GM12874 (cell line): Measurements from ENCODE around the gene METRN.

Experiments used
- TF ChIP-seq, protein P1 (sequence below): IDR thresholded peaks from 2 replicates; pipeline ENCODE4 v1.5.1; 2011; ENCODE audit warnings: low read depth, mild to moderate bottlenecking, control low read depth, low read length, moderate library complexity; ENCODE audit not compliant: insufficient read depth

The METRN gene

GRCh38 chr16:689175-689897 lies 25.6 kb upstream of the METRN start:
- TF ChIP-seq, protein P1, sequence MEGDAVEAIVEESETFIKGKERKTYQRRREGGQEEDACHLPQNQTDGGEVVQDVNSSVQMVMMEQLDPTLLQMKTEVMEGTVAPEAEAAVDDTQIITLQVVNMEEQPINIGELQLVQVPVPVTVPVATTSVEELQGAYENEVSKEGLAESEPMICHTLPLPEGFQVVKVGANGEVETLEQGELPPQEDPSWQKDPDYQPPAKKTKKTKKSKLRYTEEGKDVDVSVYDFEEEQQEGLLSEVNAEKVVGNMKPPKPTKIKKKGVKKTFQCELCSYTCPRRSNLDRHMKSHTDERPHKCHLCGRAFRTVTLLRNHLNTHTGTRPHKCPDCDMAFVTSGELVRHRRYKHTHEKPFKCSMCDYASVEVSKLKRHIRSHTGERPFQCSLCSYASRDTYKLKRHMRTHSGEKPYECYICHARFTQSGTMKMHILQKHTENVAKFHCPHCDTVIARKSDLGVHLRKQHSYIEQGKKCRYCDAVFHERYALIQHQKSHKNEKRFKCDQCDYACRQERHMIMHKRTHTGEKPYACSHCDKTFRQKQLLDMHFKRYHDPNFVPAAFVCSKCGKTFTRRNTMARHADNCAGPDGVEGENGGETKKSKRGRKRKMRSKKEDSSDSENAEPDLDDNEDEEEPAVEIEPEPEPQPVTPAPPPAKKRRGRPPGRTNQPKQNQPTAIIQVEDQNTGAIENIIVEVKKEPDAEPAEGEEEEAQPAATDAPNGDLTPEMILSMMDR = no peak

GRCh38 chr16:692356-693108 lies 22.4 kb upstream of the METRN start:
- TF ChIP-seq, protein P1 = no peak

DNA sequence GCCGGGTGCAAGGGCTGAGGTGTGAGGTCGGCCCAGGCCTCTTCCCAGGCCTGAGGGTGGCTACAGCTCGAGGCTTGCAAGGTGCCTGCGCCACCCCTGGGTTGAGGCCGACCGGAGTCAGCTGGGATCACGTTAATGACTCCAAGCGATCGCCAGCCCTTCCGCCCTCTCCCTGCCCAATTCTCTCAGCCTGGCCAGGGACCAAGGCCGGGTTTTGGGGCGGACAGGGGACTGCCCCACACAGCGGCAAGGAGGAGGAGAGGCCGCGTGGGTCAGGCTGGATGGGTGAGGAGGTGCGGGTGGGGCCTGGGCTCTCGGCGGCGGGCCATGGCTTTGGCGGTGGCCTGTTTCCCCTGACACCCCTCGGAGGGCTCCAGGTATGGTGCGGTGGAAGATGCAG lies 21.6 kb upstream of the METRN start:
- TF ChIP-seq, protein P1 = no peak

DNA sequence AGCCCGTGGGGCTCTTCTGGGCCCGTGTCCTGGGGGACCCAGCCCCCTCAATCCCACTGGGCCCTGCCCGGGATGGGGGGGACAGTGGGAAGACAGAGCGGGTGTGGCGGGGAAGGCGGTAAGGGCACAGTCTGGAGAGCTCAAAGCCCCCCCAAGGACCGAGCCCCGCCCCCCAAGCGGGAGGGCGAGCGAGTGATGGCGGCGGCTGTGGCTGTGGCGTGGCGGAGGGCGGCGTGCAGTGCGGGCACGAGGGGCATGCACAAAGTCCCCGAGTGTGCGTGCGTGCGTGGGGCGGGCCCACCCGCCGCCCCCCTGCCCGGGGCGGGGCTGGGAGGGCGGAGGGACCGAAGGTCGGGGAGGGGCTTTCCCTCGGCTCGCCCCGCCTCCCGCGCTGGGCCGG lies 21.2 kb upstream of the METRN start:
- TF ChIP-seq, protein P1 = no peak

GRCh38 chr16:694187-694862 lies 20.6 kb upstream of the METRN start:
- TF ChIP-seq, protein P1 = no peak

- TF ChIP-seq, protein P1 = no peak
These were observed 20.0 kb upstream of the METRN start for GRCh38 chr16:694863-695354.
